Heart left ventricle (tissue), 13 donors: ENCODE results near the gene ATXN1.

Source experiments
- POLR2A ChIP-seq, 2 donors: fragments of 450-650 bp; IDR thresholded peaks; one replicate each; pipeline ENCODE4 v1.6.1; 2017; ENCODE audit warnings: antibody characterized with exemption in 2 of 2, mild to moderate bottlenecking in 2 of 2, moderate library complexity in 2 of 2
- TF ChIP-seq, protein P1 (sequence below), 12 donors: fragments of 200-600 bp; sonication (generic) in 4 of 12; IDR thresholded peaks; one replicate each; pipeline versions ENCODE4 v1.5.0 to v1.8.0; 2018 to 2022; ENCODE audit warnings: antibody characterized with exemption in 12 of 12, mild to moderate bottlenecking in 5 of 12
- donor health status: ischemic (EF 13 %, LVEDD 7.1; RV severe dilation, severe dysfunction).
- donor health status: DM: no; HTN: yes; CAD: no.
- donor health status: DM: no; HTN: no; CAD: no.
- donor health status: ischemic (EF 25% LVEDD 6.9; RV normal size, moderate dysfunction).
- donor health status: ischemic (EF 25% LVEDD 5.7; RV mildly dilated, moderate dysfunction).
- donor health status: ischemic (EF 35%, LVEDD 5.7; RV mildly dilated, moderate dysfunction).
- donor health status: nonischemic (EF 11% LVEDD 7.7; RV severe dilation, severe dysfunction).
- donor health status: DM: yes; HTN: yes; CAD: no.
- donor health status: PGD.
- donor health status: ischemic (EF 29% LVEDD 5.4; RV normal size, mild dysfunction).
- donor health status: nonischemic (EF 23%, LVEDD 6.1; RV moderate dilation, normal function).

DNA sequence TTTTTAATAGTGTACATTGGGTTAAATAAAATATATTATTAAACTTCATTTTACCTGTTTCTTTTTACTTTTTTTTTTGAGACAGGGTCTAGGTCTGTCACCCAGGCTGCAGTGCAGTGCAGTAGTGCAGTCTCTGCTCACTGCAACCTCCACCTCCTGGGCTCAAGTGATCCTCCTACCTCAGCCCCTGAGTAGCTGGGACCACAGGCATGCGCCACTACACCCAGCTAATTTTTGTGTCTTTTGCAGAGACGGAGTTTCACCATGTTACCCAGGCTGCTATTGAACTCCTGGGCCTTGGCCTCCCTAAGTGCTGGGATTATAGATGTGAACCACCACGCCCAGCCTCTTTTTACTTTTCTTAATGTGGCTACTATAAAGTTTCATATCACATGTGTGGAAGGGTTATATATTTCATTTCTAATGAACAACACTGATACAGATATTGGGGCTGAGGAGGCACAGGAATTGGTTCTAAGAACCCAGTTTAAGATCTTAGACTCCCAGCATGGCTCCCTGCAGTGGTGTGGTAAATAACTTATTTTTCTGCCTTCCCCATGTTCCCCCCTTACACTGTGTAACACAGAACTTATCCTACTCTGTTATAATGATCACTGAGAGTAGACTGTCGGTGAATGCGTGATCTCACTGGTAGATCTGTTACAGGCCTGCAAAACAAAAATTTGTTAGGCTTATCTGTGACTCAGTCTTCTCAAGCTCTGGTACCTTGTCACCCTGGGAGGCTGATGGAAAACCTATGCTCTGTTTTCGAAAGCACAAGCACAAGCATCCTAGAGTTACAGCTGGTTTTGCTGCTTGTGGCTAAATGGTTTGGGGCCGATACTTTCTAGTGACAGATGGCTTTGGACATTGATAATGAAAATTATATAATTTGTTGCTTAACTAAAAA lies 5.8 kb upstream of the ATXN1 start:
- TF ChIP-seq, protein P1, sequence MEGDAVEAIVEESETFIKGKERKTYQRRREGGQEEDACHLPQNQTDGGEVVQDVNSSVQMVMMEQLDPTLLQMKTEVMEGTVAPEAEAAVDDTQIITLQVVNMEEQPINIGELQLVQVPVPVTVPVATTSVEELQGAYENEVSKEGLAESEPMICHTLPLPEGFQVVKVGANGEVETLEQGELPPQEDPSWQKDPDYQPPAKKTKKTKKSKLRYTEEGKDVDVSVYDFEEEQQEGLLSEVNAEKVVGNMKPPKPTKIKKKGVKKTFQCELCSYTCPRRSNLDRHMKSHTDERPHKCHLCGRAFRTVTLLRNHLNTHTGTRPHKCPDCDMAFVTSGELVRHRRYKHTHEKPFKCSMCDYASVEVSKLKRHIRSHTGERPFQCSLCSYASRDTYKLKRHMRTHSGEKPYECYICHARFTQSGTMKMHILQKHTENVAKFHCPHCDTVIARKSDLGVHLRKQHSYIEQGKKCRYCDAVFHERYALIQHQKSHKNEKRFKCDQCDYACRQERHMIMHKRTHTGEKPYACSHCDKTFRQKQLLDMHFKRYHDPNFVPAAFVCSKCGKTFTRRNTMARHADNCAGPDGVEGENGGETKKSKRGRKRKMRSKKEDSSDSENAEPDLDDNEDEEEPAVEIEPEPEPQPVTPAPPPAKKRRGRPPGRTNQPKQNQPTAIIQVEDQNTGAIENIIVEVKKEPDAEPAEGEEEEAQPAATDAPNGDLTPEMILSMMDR (IDR thresholded peaks at IDR 0.05): no peak
- TF ChIP-seq POLR2A (IDR thresholded peaks at IDR 0.05): no peak
